GM21717 (cell line): ENCODE results near the gene HMGCL.
"Not testable (repeated sequence)": the region's sequence is repeated elsewhere in the genome, so short reads cannot be mapped to it uniquely, and the experiment has no call there.

Source experiments
- ATAC-seq: cut with Tn5 transposase; IDR thresholded peaks from one replicate; pipeline ENCODE4 v1.9.1; 2021; ENCODE audit warnings: mild to moderate bottlenecking, moderate library complexity; ENCODE audit not compliant: unreplicated experiment

Gene HMGCL

GRCh38 chr1:23827717-23828116, 2.5 kb upstream of the HMGCL start:
- ATAC-seq, result no peak

- not testable (repeated sequence) for ATAC-seq
Observed at GRCh38 chr1:23826590-23826989, 1.4 kb upstream of the HMGCL start.

- ATAC-seq, result peak; percentile 54
Observed at GRCh38 chr1:23825762-23826522, 713 bp upstream of the HMGCL start.

GRCh38 chr1:23824711-23825075, 536 bp downstream of the HMGCL start:
- no peak for ATAC-seq

- ATAC-seq, result no peak
Observed at GRCh38 chr1:23823767-23824166, 1.5 kb downstream of the HMGCL start.

GRCh38 chr1:23817633-23818032, 7.6 kb downstream of the HMGCL start:
- ATAC-seq, result no peak

- ATAC-seq, result no peak
Observed at GRCh38 chr1:23816906-23817305, 8.3 kb downstream of the HMGCL start.

GRCh38 chr1:23816361-23816760, 8.9 kb downstream of the HMGCL start:
- ATAC-seq, result no peak

- no peak for ATAC-seq
Observed at GRCh38 chr1:23814016-23814415, 11.2 kb downstream of the HMGCL start.

GRCh38 chr1:23810818-23811540, 14.2 kb downstream of the HMGCL start:
- no peak for ATAC-seq

- peak; percentile 48 for ATAC-seq
Observed at GRCh38 chr1:23809751-23810171, 15.5 kb downstream of the HMGCL start.

- no peak for ATAC-seq
Observed at GRCh38 chr1:23807453-23807852, 17.8 kb downstream of the HMGCL start.

- no peak for ATAC-seq
Observed at GRCh38 chr1:23806280-23806679, 18.9 kb downstream of the HMGCL start.

- no peak for ATAC-seq
Observed at GRCh38 chr1:23805025-23805424, 20.2 kb downstream of the HMGCL start.

- no peak for ATAC-seq
Observed at GRCh38 chr1:23804183-23804835, 20.9 kb downstream of the HMGCL start.

- ATAC-seq, result no peak
Observed at GRCh38 chr1:23803674-23804073, 21.6 kb downstream of the HMGCL start.

GRCh38 chr1:23802809-23803342, 22.4 kb downstream of the HMGCL start:
- not testable (repeated sequence) for ATAC-seq

GRCh38 chr1:23801876-23802275, 23.4 kb downstream of the HMGCL start:
- no peak for ATAC-seq

- ATAC-seq, result no peak
Observed at GRCh38 chr1:23801338-23801748, 23.9 kb downstream of the HMGCL start.

- ATAC-seq, result peak; percentile 70
Observed at GRCh38 chr1:23800400-23801337, 24.6 kb downstream of the HMGCL start, which contains the start of gene GALE. Gene GALE (minus strand): TSS chr1:23800754. CDS start chr1:23799007, 1,747 bp downstream.
